Liver (tissue), 9 donors: ENCODE measurements around the gene SLC38A1. TPM values are rescaled to one million over a fixed set of nuclear protein-coding genes. Genes with fewer than 3 reads are reported as not detected.

Experiments used
- DNase-seq: peaks from one replicate; pipeline ENCODE4 v3.0.0-alpha.2; 2017; ENCODE audit warnings: low spot score
- H3K27ac ChIP-seq, 2 donors: one replicate each; pipeline ENCODE4 v1.7.0; 2013; ENCODE audit warnings: inconsistent platforms in 2 of 2, low read length in 2 of 2, control low read depth in 1 of 2, low read depth in 1 of 2, mild to moderate bottlenecking in 1 of 2
- H3K27me3 ChIP-seq, 4 donors: one replicate each; pipeline versions ENCODE4 v1.6.1 to v1.7.0; 2013; ENCODE audit warnings: low read length in 3 of 4, inconsistent platforms in 1 of 4, mild to moderate bottlenecking in 1 of 4, moderate library complexity in 1 of 4; ENCODE audit not compliant: control insufficient read depth in 4 of 4, insufficient read depth in 4 of 4
- H3K36me3 ChIP-seq, 4 donors: one replicate each; pipeline versions ENCODE4 v1.6.1 to v1.7.0; 2013; ENCODE audit warnings: low read length in 3 of 4, mild to moderate bottlenecking in 3 of 4, low read depth in 1 of 4, moderate library complexity in 1 of 4; ENCODE audit not compliant: control insufficient read depth in 4 of 4, insufficient read depth in 3 of 4
- H3K4me1 ChIP-seq, 4 donors: one replicate each; pipeline versions ENCODE4 v1.6.1 to v1.7.0; 2013; ENCODE audit warnings: low read length in 3 of 4, mild to moderate bottlenecking in 3 of 4, moderate library complexity in 1 of 4; ENCODE audit not compliant: control insufficient read depth in 4 of 4, insufficient read depth in 4 of 4
- H3K4me3 ChIP-seq, 3 donors: one replicate each; pipeline versions ENCODE4 v1.6.1 to v1.7.0; 2013; ENCODE audit warnings: low read length in 3 of 3, control low read depth in 1 of 3, low read depth in 1 of 3, mild to moderate bottlenecking in 1 of 3
- H3K9ac ChIP-seq, 2 donors: one replicate each; pipeline ENCODE4 v1.7.0; 2013; ENCODE audit warnings: low read length in 2 of 2, mild to moderate bottlenecking in 2 of 2, moderate library complexity in 2 of 2, control low read depth in 1 of 2, low read depth in 1 of 2
- H3K9me3 ChIP-seq, 4 donors: one replicate each; pipeline versions ENCODE4 v1.6.1 to v1.7.0; 2013; ENCODE audit warnings: low read length in 3 of 4; ENCODE audit not compliant: control insufficient read depth in 4 of 4
- EGR1 ChIP-seq, 2 donors: IDR thresholded peaks; 2 replicates each; pipeline ENCODE4 v1.6.1; 2016 to 2018; ENCODE audit warnings: antibody characterized with exemption in 2 of 2, low read depth in 2 of 2
- FOXA1 ChIP-seq: IDR thresholded peaks from 2 replicates; pipeline ENCODE4 v1.6.1; 2016; ENCODE audit warnings: antibody characterized with exemption
- FOXA2 ChIP-seq: IDR thresholded peaks from 2 replicates; pipeline ENCODE4 v1.6.1; 2016; ENCODE audit warnings: antibody characterized with exemption
- GABPA ChIP-seq, 2 donors: IDR thresholded peaks in 1 of 2; conservative IDR thresholded peaks in 1 of 2; 2 replicates each; pipeline ENCODE4 v1.6.1; 2016; ENCODE audit warnings: antibody characterized with exemption in 2 of 2, mild to moderate bottlenecking in 1 of 2, moderate library complexity in 1 of 2
- HNF4A ChIP-seq, 2 donors: conservative IDR thresholded peaks; 2 replicates each; pipeline ENCODE4 v1.6.1; 2016; ENCODE audit warnings: antibody characterized with exemption in 2 of 2, mild to moderate bottlenecking in 2 of 2
- HNF4G ChIP-seq: IDR thresholded peaks from 2 replicates; pipeline ENCODE4 v1.6.1; 2016; ENCODE audit warnings: antibody characterized with exemption
- JUND ChIP-seq, 2 donors: IDR thresholded peaks; 2 replicates each; pipeline ENCODE4 v1.6.1; 2016; ENCODE audit warnings: antibody characterized with exemption in 2 of 2
- NR2F2 ChIP-seq: IDR thresholded peaks from 2 replicates; pipeline ENCODE4 v1.6.1; 2016; ENCODE audit warnings: antibody characterized with exemption
- RAD21 ChIP-seq, 2 donors: IDR thresholded peaks; 2 replicates each; pipeline ENCODE4 v1.6.1; 2016; ENCODE audit warnings: antibody characterized with exemption in 2 of 2, mild to moderate bottlenecking in 2 of 2
- RXRA ChIP-seq, 2 donors: IDR thresholded peaks; 2 replicates each; pipeline ENCODE4 v1.6.1; 2017 to 2018; ENCODE audit warnings: antibody characterized with exemption in 2 of 2, mild to moderate bottlenecking in 1 of 2
- SP1 ChIP-seq: IDR thresholded peaks from 2 replicates; pipeline ENCODE4 v1.6.1; 2018; ENCODE audit warnings: antibody characterized with exemption, mild to moderate bottlenecking
- TAF1 ChIP-seq: conservative IDR thresholded peaks from 2 replicates; pipeline ENCODE4 v1.6.1; 2016; ENCODE audit warnings: antibody characterized with exemption, mild to moderate bottlenecking
- YY1 ChIP-seq: IDR thresholded peaks from 2 replicates; pipeline ENCODE4 v1.6.1; 2016; ENCODE audit warnings: antibody characterized with exemption, mild to moderate bottlenecking
- WGBS: extraction: QIAGEN DNeasy Blood & Tissue Kit; methylation state at CpG from one replicate; pipeline ENCODE4 v1.1.7; 2013; 5-methylcytosine and 5-hydroxymethylcytosine counted together
- polyA plus RNA-seq, 2 donors: library from polyadenylated mRNA; stranded (reverse) in 1 of 2; unstranded in 1 of 2; fragments of 200-250 nt in 1 of 2; fragments of >200 nt in 1 of 2; fragmentation: Nextera tagmentation in 1 of 2; extraction: Ambion mirVana in 1 of 2; gene quantifications; one replicate each; pipeline versions ENCODE4 v1.2.1 to v1.2.3, GENCODE V29; 2013 to 2015
- total RNA-seq, 2 donors: library from RNA; depleted of rRNA; stranded (reverse); fragments of >200 nt; gene quantifications; one replicate each; pipeline ENCODE4 v1.2.3, GENCODE V29; 2014
- TF ChIP-seq, protein P1 (sequence below): IDR thresholded peaks from 2 replicates; pipeline ENCODE4 v1.6.1; 2016; ENCODE audit warnings: antibody characterized with exemption, mild to moderate bottlenecking
- TF ChIP-seq, protein P2 (sequence below): IDR thresholded peaks from 2 replicates; pipeline ENCODE4 v1.6.1; 2016; ENCODE audit warnings: antibody characterized with exemption
- TF ChIP-seq, protein P3 (sequence below): IDR thresholded peaks from 2 replicates; pipeline ENCODE4 v1.6.1; 2016; ENCODE audit warnings: antibody characterized with exemption
- TF ChIP-seq, protein P4 (sequence below): fragments of 150-350 bp; IDR thresholded peaks from 2 replicates; pipeline ENCODE4 v1.5.1; 2017; ENCODE audit warnings: improper control_type of control experiment, low read depth, low read length; ENCODE audit not compliant: missing input control
- TF ChIP-seq, protein P5 (sequence below): IDR thresholded peaks from 2 replicates; pipeline ENCODE4 v1.6.1; 2016; ENCODE audit warnings: antibody characterized with exemption
- donor health status: healthy.
- donor health status: healthy.
- donor health status: healthy.
- donor health status: healthy.
- donor health status: healthy.

SLC38A1 gene
- total and polyA plus RNA-seq, 4 donors = 6.2 to 14.9 (median 9.6) TPM

DNA sequence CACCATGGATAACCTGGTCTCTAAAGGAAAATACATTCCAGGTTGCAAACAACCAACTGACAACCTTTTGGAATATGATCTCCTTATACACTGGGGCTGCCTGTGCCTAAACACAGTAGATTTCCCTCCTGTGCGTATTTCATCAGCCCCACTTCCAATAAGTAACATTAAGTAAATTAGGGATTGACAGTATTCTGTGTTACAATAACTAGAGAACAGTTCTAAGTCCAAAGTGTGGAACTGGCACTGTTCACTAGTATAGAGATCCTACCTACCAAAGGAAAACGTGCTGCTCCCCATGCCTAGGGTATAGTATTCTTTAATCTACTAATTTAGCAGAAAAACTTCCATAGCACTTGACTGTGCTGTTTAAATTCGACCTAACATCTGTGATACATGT lies 82.8 kb downstream of the SLC38A1 start:
- no peaks in the 10 kb centered on the region for H3K9me3 ChIP-seq
- no peaks in the 10 kb centered on the region for H3K36me3 ChIP-seq
- peaks cover 5 to 32% (median 11%) of the 10 kb centered on the region in 4 donors for H3K4me1 ChIP-seq
- TF ChIP-seq YY1 (peak; percentile 52), EGR1 (IDR thresholded peaks at IDR 0.05; ENCODE audit: low read depth in 2 of 2) (no peak), RAD21 (IDR thresholded peaks at IDR 0.05) (peak in 1 of 2 donors; percentile 25), FOXA1 (no peak), HNF4G (peak; percentile 68), GABPA (IDR thresholded peaks at IDR 0.05 in 1 of 2, conservative IDR thresholded peaks at IDR 0.05 in 1 of 2) (no peak), TAF1 (no peak), SP1 (peak; percentile 92), HNF4A (conservative IDR thresholded peaks at IDR 0.05) (peak; percentile 92 to 93), NR2F2 (no peak), RXRA (IDR thresholded peaks at IDR 0.05) (peak in 1 of 2 donors; percentile 65), FOXA2 (peak; percentile 66), JUND (IDR thresholded peaks at IDR 0.05) (peak in 1 of 2 donors; percentile 40)
- TF ChIP-seq, protein P1, sequence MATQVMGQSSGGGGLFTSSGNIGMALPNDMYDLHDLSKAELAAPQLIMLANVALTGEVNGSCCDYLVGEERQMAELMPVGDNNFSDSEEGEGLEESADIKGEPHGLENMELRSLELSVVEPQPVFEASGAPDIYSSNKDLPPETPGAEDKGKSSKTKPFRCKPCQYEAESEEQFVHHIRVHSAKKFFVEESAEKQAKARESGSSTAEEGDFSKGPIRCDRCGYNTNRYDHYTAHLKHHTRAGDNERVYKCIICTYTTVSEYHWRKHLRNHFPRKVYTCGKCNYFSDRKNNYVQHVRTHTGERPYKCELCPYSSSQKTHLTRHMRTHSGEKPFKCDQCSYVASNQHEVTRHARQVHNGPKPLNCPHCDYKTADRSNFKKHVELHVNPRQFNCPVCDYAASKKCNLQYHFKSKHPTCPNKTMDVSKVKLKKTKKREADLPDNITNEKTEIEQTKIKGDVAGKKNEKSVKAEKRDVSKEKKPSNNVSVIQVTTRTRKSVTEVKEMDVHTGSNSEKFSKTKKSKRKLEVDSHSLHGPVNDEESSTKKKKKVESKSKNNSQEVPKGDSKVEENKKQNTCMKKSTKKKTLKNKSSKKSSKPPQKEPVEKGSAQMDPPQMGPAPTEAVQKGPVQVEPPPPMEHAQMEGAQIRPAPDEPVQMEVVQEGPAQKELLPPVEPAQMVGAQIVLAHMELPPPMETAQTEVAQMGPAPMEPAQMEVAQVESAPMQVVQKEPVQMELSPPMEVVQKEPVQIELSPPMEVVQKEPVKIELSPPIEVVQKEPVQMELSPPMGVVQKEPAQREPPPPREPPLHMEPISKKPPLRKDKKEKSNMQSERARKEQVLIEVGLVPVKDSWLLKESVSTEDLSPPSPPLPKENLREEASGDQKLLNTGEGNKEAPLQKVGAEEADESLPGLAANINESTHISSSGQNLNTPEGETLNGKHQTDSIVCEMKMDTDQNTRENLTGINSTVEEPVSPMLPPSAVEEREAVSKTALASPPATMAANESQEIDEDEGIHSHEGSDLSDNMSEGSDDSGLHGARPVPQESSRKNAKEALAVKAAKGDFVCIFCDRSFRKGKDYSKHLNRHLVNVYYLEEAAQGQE = no peak
- TF ChIP-seq, protein P2, sequence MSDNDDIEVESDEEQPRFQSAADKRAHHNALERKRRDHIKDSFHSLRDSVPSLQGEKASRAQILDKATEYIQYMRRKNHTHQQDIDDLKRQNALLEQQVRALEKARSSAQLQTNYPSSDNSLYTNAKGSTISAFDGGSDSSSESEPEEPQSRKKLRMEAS = peak; percentile 48
- TF ChIP-seq, protein P3, sequence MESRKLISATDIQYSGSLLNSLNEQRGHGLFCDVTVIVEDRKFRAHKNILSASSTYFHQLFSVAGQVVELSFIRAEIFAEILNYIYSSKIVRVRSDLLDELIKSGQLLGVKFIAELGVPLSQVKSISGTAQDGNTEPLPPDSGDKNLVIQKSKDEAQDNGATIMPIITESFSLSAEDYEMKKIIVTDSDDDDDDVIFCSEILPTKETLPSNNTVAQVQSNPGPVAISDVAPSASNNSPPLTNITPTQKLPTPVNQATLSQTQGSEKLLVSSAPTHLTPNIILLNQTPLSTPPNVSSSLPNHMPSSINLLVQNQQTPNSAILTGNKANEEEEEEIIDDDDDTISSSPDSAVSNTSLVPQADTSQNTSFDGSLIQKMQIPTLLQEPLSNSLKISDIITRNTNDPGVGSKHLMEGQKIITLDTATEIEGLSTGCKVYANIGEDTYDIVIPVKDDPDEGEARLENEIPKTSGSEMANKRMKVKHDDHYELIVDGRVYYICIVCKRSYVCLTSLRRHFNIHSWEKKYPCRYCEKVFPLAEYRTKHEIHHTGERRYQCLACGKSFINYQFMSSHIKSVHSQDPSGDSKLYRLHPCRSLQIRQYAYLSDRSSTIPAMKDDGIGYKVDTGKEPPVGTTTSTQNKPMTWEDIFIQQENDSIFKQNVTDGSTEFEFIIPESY = no peak
- TF ChIP-seq, protein P4, sequence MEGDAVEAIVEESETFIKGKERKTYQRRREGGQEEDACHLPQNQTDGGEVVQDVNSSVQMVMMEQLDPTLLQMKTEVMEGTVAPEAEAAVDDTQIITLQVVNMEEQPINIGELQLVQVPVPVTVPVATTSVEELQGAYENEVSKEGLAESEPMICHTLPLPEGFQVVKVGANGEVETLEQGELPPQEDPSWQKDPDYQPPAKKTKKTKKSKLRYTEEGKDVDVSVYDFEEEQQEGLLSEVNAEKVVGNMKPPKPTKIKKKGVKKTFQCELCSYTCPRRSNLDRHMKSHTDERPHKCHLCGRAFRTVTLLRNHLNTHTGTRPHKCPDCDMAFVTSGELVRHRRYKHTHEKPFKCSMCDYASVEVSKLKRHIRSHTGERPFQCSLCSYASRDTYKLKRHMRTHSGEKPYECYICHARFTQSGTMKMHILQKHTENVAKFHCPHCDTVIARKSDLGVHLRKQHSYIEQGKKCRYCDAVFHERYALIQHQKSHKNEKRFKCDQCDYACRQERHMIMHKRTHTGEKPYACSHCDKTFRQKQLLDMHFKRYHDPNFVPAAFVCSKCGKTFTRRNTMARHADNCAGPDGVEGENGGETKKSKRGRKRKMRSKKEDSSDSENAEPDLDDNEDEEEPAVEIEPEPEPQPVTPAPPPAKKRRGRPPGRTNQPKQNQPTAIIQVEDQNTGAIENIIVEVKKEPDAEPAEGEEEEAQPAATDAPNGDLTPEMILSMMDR = no peak
- TF ChIP-seq, protein P5, sequence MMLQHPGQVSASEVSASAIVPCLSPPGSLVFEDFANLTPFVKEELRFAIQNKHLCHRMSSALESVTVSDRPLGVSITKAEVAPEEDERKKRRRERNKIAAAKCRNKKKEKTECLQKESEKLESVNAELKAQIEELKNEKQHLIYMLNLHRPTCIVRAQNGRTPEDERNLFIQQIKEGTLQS = peak; percentile 46
- no peak overlapping the region for H3K4me3 ChIP-seq
- no peak overlapping the region for H3K9ac ChIP-seq
- H3K27me3 ChIP-seq = no peaks in the 10 kb centered on the region
- H3K27ac ChIP-seq = peak overlapping the region in 1 of 2 donors; percentile 41
- 55% methylated on average over 3 of the region's 3 CpGs for WGBS
- DNase-seq = no peak
